HG03521 (cell line): Measurements from ENCODE around the gene DAPK2.
"Not testable (repeated sequence)": the region's sequence is repeated elsewhere in the genome, so short reads cannot be mapped to it uniquely, and the experiment has no call there.

ENCODE experiments used
- ATAC-seq: cut with Tn5 transposase; IDR thresholded peaks from one replicate; pipeline ENCODE4 v1.9.1; 2021; ENCODE audit warnings: mild to moderate bottlenecking, moderate library complexity; ENCODE audit not compliant: unreplicated experiment

Gene DAPK2

DNA sequence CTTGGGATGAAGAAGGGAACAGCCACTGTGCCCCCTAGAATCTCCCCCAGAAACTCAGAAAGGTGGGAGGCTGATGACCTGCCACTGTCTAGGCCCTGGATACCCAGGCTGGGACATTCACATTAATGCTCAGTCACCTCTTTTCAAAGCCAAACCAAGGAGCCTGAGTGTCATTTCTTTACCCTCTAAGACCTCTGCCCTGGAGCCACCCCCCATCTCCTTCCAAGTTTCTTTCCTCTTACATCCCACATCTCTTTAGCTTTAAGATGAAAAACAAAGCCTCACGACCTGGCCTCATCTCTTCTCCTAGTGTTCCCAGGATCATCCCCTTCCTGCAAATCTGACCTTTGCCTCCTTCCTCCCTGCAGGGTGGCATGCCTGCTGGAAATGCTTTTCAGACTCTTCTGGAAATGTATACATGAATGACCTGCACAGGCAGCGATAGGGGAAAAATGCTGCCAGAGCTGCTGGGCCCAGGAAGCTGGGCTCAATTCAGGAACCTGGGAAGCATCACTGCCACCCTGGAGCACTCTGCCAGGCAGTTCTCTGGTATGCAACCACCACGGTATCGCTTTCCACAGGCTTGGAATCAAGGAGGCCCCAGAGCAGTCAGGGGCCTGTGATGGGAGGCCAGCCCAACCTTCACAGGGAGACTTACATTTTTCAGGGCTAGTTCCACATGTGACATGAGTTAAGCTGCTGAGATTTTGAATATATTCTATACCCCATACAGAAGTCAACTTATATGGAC lies 67.6 kb downstream of the DAPK2 start:
- no peak for ATAC-seq

DNA sequence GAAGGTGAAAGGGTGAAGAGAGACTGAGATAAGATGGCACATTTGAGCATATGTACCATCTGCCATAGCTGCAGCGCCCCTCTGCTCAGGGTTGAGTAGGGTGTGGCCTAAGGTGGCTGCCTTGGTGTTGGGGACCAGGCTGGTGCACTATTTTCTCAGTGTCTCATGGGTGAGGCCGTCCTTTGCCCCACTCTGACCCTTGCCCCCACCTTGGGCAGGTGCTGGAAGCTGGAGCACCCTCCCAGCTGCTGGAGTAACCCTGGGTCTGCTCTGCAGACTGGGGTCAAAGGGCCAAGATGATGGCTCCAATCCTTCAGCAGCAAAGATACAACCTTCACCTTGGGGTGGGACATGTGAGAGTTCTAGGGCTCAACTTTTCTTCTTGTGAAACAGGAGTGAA lies 69.2 kb downstream of the DAPK2 start:
- ATAC-seq: no peak

- ATAC-seq: no peak
Measured at GRCh38 chr15:63974021-63974420, 72.3 kb downstream of the DAPK2 start.

- no peak for ATAC-seq
Measured at GRCh38 chr15:63973212-63974009, 72.9 kb downstream of the DAPK2 start.

GRCh38 chr15:63972801-63973200 lies 73.5 kb downstream of the DAPK2 start:
- ATAC-seq: no peak

DNA sequence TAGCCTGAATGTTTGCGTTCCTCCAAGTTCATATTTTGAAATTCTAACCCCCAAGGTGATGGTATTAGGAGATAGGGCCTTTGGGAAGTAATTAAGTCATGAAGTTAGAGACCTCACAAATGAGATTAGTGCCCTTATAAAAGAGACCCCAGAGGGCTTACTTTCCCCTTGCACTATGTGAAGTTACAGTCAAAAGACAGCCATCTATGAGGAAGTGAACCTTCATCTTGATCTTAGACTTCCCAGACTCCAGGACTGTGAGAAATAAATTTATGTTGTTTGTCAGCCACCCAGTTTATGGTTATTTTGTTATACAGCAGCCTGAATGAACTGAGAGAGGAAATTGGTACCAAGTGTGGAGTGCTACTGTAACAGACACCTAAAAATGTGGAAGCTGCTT lies 74.4 kb downstream of the DAPK2 start:
- ATAC-seq: no peak

- ATAC-seq: no peak
Measured at GRCh38 chr15:63971427-63971805, 74.9 kb downstream of the DAPK2 start.

DNA sequence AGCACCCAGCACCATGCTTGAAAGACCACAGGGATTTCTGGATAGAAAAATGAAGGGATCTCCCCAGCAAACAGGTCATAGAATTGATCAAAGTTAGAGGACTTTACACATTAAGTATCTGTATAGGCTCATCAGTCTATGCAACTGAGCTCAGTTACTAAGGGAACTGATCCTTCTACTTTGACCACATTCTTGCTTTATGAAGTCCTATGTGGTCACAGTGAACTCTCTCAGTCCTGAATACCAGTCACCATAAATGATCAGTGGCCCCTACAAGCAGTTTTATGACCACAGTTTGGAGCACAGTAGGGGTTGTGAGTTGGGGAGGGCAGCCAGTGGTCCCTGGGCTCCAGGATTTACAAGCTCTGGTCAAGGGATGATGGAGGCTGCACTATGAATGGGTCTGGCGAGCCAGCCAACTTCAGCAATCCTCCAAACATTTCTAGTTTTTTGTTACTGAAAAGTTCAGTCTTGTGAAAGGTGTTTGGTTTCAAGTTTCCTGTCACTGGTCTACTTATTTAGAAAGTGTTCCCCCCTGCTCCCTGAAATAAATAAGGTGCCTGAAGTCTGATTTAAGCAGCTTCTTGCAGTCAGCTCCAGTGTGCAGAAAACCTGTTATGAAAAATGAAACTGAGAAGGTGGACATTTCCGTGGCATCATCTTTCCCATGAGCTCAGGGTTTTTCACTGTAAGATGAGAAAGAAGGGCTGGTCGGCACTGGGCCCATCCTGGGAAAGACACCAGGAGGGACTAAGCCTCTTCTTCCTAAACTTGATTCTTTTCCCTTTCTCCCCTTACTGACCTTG lies 75.5 kb downstream of the DAPK2 start:
- ATAC-seq: peak; percentile 97

GRCh38 chr15:63969652-63970421 lies 76.4 kb downstream of the DAPK2 start:
- ATAC-seq: no peak

GRCh38 chr15:63968700-63969099 lies 77.6 kb downstream of the DAPK2 start:
- ATAC-seq: no peak

GRCh38 chr15:63968122-63968524 lies 78.2 kb downstream of the DAPK2 start:
- ATAC-seq: no peak

GRCh38 chr15:63967616-63968015 lies 78.7 kb downstream of the DAPK2 start:
- no peak for ATAC-seq

DNA sequence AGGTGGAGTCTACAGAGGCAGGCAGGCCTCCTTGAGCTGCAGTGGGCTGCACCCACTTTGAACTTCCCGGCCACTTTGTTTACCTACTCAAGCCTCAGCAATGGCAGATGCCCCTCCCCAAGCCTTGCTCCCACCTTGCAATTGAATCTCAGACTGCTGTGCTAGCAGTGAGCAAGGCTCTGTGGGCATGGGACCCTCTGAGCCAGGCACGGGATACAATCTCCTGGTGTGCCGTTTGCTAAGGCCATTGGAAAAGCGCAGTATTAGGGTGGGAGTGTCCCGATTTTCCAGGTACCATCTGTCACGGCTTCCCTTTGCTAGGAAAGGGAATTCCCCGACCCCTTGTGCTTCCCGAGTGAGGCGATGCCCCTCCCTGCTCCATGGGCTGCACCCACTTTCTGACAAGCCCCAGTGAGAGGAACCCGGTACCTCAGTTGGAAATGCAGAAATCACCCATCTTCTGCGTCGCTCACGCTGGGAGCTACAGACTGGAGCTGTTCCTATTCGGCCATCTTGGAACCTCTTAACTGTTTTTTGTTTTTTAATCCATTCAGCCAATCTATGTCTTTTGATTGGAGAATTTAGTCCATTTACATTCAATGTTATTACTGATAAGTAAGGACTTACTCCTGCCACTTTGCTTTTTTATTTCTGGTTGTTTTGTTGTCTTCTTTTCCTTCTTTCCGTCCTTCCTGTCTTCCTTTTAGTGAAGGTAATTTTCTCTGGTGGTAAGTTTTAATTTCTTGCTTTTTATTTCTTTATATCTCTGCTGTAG lies 83.2 kb downstream of the DAPK2 start:
- not testable (repeated sequence) for ATAC-seq

GRCh38 chr15:63953524-63953923 lies 92.8 kb downstream of the DAPK2 start:
- ATAC-seq: no peak

DNA sequence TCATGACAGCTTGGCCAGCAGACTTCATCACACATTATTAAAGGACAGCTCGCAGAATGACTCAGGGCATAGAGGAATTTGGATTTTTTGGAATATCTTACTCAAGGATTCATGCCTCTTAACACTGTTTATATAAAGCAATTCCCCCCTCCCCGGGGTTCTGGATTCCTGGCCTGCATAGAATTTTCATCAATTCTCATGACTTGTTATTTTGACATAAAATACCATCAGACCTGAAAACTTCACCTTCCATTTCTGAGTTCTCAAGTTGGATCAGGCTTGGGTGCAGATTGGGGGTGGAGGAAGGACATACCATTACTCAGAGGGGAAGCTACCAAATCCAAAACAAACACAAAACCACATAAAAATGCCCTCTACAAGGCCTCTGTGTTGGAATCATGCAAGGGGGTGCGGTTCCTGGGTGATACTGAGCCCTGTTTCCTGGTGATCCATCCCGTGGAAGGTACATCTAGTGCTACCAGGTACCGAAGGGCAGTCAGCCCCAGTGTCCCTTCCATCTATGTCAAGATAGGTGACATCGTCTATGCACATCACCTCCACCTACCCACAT lies 95.3 kb downstream of the DAPK2 start:
- no peak for ATAC-seq

DNA sequence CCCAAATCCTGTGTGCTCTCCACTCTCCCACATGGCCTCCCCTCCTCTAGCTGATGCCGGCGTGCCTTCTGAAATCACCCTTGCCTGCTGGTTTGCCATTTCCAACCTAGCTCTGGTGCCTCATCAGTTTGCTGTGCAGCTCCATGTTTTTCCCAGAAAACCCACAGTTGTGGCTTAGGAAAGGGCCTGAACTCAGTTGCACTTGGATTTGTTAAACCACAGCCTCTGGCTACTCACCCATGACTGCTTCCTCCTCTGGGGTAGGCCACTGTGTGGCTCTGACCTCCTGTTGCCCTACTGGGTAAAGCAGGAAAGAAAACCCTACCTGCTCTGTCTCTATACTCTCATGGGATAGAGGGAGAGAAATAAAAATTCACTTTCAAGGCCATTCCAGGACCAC lies 97.3 kb downstream of the DAPK2 start:
- no peak for ATAC-seq

GRCh38 chr15:63948436-63948835 lies 97.8 kb downstream of the DAPK2 start:
- no peak for ATAC-seq

DNA sequence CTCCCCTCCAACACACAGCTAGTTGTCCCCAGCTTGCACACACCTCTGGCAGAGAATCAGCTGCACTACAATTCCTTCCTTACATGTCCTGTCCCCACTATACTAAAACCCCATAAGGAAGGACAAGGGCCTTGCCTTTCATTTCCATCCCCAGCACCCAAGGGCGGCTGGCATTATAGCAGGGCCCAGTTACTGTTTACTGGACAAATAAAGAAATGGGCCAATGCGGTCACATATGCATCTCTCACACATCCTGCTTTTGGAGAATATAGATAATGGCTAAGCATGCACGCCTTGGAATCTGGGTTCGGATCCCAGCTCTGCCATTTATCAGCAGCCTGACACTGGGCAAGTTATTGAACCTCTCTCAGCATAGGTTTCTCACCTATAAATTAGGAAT lies 99.1 kb downstream of the DAPK2 start:
- ATAC-seq: no peak

GRCh38 chr15:63946524-63947065 lies 99.7 kb downstream of the DAPK2 start:
- ATAC-seq: no peak
